GM12875 (cell line): Measurements from ENCODE around the gene FAM222B.

Source experiments
- H3K4me3 ChIP-seq: one replicate; pipeline ENCODE4 v1.5.1; 2011; ENCODE audit warnings: low read depth, low read length, control low read depth
- CTCF ChIP-seq: IDR thresholded peaks from 2 replicates; pipeline ENCODE4 v1.5.1; 2011; ENCODE audit warnings: low read depth, mild to moderate bottlenecking, control low read depth, inconsistent platforms, low read length, moderate library complexity, borderline replicate concordance; ENCODE audit not compliant: insufficient read depth

The FAM222B gene

GRCh38 chr17:28749516-28750177 is 92.9 kb downstream of the FAM222B start:
- TF ChIP-seq CTCF = no peak
- no peak overlapping the region for H3K4me3 ChIP-seq

DNA sequence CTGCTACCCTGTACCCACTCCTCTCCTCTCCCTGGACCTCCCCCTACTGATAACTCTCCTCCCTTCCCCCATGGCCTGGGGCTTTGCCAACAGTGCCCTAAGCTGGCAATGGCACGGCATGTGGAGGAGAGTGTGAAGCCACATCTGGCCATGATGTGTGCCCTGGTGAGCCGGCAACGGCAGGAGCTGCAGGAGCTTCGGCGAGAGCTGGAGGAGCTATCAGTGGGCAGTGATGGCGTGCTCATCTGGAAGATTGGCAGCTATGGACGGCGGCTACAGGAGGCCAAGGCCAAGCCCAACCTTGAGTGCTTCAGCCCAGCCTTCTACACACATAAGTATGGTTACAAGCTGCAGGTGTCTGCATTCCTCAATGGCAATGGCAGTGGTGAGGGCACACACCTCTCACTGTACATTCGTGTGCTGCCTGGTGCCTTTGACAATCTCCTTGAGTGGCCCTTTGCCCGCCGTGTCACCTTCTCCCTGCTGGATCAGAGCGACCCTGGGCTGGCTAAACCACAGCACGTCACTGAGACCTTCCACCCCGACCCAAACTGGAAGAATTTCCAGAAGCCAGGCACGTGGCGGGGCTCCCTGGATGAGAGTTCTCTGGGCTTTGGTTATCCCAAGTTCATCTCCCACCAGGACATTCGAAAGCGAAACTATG is 93.6 kb downstream of the FAM222B start:
- no peak for TF ChIP-seq CTCF
- no peak overlapping the region for H3K4me3 ChIP-seq

DNA sequence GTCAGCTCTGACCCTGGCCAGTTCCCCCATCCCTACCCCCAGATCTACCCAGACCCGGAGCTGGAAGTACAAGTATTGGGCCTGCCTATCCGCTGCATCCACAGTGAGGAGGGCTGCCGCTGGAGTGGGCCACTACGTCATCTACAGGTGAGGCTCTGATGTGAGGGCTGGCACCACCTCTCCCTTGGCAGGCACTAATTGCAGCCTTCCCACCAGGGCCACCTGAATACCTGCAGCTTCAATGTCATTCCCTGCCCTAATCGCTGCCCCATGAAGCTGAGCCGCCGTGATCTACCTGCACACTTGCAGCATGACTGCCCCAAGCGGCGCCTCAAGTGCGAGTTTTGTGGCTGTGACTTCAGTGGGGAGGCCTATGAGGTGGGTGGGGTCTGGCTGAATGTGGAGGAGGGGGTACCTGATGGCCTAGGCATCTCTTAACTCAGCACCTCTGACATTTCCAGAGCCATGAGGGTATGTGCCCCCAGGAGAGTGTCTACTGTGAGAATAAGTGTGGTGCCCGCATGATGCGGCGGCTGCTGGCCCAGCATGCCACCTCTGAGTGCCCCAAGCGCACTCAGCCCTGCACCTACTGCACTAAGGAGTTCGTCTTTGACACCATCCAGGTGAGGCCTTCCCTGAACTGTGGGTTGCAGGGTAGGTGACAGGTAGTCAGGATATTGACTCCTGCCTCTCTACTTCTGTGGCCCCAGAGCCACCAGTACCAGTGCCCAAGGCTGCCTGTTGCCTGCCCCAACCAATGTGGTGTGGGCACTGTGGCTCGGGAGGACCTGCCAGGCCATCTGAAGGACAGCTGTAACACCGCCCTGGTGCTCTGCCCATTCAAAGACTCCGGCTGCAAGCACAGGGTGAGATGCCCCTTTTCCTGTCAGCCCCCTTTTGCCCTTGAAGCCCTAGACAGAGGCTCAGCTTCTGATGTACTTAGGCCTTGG is 94.5 kb downstream of the FAM222B start:
- no peak overlapping the region for H3K4me3 ChIP-seq
- TF ChIP-seq CTCF = no peak

DNA sequence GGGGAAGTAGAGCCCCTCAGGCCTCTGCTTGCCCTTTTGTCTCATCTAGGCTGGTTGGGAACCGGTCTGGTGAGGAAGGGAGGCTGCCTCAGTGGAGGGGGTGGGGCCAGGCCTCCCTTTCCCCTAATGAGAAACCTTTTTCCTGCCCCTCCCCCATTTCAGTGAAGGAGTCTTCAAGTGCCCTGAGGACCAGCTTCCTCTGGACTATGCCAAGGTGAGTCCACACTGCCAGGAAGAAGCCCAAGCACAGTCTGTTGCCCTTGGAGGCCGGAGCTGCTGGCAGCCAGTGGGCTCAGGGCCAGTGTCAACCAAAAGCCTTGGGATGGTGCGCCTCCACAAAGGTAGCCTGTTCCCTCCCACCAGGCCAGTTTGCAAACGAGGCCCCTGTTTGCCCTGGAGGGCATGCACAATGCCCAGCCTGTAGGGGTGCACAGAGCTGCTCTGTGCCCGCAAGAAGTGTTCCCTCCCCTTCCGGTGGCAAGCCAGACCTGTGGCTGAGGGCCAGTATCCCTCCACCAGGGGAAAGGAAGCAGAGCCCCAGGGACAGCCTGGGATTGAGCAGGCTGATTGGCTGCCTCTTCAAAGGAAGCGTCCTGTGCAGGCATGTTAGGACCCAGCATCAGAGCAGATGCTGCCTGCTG is 95.4 kb downstream of the FAM222B start:
- no peak overlapping the region for H3K4me3 ChIP-seq
- no peak for TF ChIP-seq CTCF

DNA sequence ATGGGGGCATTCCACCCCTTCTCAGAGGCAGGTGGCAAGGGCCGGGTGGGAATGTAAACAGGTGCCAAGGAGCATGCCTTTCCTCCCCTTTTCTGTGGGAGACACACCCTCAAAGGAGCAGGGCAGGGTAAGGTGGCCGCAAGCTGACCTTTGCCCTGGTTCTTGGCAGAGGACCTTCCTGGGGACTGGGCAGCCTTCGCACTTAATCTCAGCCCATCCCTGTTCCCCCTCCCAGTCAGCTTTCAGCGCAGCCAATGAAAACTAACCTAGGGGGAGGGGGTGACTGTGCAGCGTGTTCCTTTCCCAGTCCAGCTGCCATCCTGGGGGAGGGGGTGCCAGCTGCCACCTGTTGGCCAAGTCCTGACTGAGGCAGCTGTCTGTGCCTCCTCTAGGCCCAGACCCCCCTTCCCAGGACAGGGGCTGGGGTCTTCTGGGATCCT is 96.0 kb downstream of the FAM222B start:
- H3K4me3 ChIP-seq = no peak overlapping the region

More for the DNA sequence above, 96.0 kb downstream of the FAM222B start:
- TF ChIP-seq CTCF = no peak
